ENCODE results near the gene CPLANE2. TPM values are rescaled to one million over a fixed set of nuclear protein-coding genes. Genes with fewer than 3 reads are reported as not detected.

Gene CPLANE2
- total and polyA plus RNA-seq, 2 of the 4 experiments (the other 2 are of a cell fraction), result 3.2 to 5.8 TPM

DNA sequence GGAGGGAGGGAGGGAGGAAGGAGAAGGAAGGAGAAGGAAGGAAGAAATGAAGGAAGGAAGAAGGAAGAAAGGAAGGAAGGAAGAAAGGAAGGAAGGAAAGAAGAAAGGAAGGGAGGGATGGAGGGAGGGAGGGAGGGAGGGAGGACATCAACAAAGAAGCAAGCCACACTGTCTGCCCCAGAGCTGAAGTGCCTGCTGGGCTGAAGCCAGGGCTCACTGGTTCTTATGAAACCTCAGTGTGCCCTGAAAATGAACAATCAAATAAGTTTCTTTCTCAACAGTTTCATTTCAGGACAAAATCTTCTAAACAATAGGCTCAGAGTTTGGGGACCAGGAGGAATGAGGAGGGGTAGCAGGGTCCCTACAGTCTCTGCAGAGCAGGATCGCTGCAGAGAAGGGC is 45.7 kb downstream of the CPLANE2 start:
- intact Hi-C loops (cut with micrococcal nuclease), result no loop called here
- Histone ChIP-seq H3K18ac (ENCODE audit: low read depth, low read length) (no peak overlapping the region), H2BK5ac (ENCODE audit: low read depth, low read length, poor library complexity, severe bottlenecking) (no peak overlapping the region), H3K79me1 (ENCODE audit: low read depth in 1 of 2, low read length in 2 of 2) (no peaks in the 10 kb centered on the region), H4K20me1 (ENCODE audit: insufficient read depth, low read length) (no peaks in the 10 kb centered on the region), H4K8ac (ENCODE audit: low read depth in 2 of 2, low read length in 2 of 2) (no peak overlapping the region), H4K91ac (ENCODE audit: insufficient read depth, low read depth, low read length) (no peak overlapping the region), H3K4me1 (ENCODE audit: control insufficient read depth, insufficient read depth, low read length) (peaks cover 4% of the 10 kb centered on the region), H3K4ac (ENCODE audit: low read depth, low read length) (no peak overlapping the region), H2AK5ac (ENCODE audit: low read depth, low read length) (no peak overlapping the region), H3K23ac (ENCODE audit: low read depth, low read length) (no peak overlapping the region), H3K27me3 (ENCODE audit: control insufficient read depth, insufficient read depth, low read length) (no peaks in the 10 kb centered on the region), H2AK9ac (replicated peaks; ENCODE audit: low read depth, low read length, poor library complexity) (no peak overlapping the region), H2BK120ac (ENCODE audit: low read depth, low read length) (no peak overlapping the region), H3K9me1 (ENCODE audit: insufficient read depth, low read length) (no peaks in the 10 kb centered on the region), H3K9ac (ENCODE audit: low read depth, low read length) (no peak overlapping the region), H3K56ac (ENCODE audit: extremely low read depth, insufficient read depth, low read length) (no peak overlapping the region), H3K14ac (replicated peaks; ENCODE audit: low read depth, low read length) (no peak overlapping the region), H3K36me3 (ENCODE audit: control insufficient read depth, insufficient read depth, low read length) (no peaks in the 10 kb centered on the region), H3K4me2 (ENCODE audit: low read depth, low read length) (no peak overlapping the region), H2AFZ (replicated peaks; ENCODE audit: low read length, poor library complexity) (no peak overlapping the region), H3K27ac (ENCODE audit: insufficient read depth, low read length) (no peak overlapping the region), H2BK20ac (ENCODE audit: low read depth, low read length) (no peak overlapping the region), H3K9me3 (ENCODE audit: control insufficient read depth, insufficient read depth, low read length) (no peaks in the 10 kb centered on the region), H4K5ac (ENCODE audit: low read depth, low read length) (no peak overlapping the region), H3K4me3 (ENCODE audit: insufficient read depth, low read depth, low read length) (no peak overlapping the region), H2BK15ac (ENCODE audit: low read depth, low read length) (no peak overlapping the region)
- no CpG with 5 or more reads among the region's 1 CpG for WGBS, 2 experiments (ENCODE audit: extremely low coverage in 2 of 2, insufficient read length in 1 of 2)
- DNase-seq (no peak), ATAC-seq (ENCODE audit: low read depth) (no peak)
- TF ChIP-seq MAFK (IDR thresholded peaks at IDR 0.05; ENCODE audit: low read depth, low read length) (no peak), CTCF (conservative IDR thresholded peaks at IDR 0.05; ENCODE audit: low read depth, low read length) (no peak), ELK1 (IDR thresholded peaks at IDR 0.05; ENCODE audit: borderline replicate concordance, low read depth, low read length) (no peak), FOS (IDR thresholded peaks at IDR 0.05; ENCODE audit: low read depth, low read length) (no peak), MAZ (IDR thresholded peaks at IDR 0.05; ENCODE audit: borderline replicate concordance, low read depth, low read length) (no peak)
- POLR2A ChIA-PET (ENCODE audit: unreplicated experiment), result no interaction called here
- BruUV-seq (replicated peaks), result no TSS peak
- dilution Hi-C loops (cut with HindIII; ENCODE audit: low sequenced_read_pairs, unreplicated experiment), result no loop called here
- CTCF ChIA-PET, result no interaction called here
- in situ Hi-C loops (cut with MboI; ENCODE audit: low sequenced_read_pairs), result loop anchor here (25.0 kb wide), 1 partner anchor 404 kb away; no protein-coding TSS in a partner anchor

Data from IMR-90 (cell line).